A549 (cell line): ENCODE data around the gene TAAR8. TPM values are rescaled to one million over a fixed set of nuclear protein-coding genes. Genes with fewer than 3 reads are reported as not detected.

Experiments
- ATAC-seq, 2 experiments: fragments of 200-7000 bp in 1 of 2; fragments of >200 bp in 1 of 2; cut with Nextera tagmentation in 1 of 2; cut with Tn5 transposase in 1 of 2; 3 replicates each; pipeline versions ENCODE4 v1.8.0 to v1.9.1; 2018 to 2020; ENCODE audit warnings: mild to moderate bottlenecking in 1 of 2, moderate library complexity in 1 of 2
- CTCF ChIA-PET: fragments of 300-600 bp; sonication (Branson Sonifier 250); formaldehyde crosslinking; extraction: SDS; loops from one replicate; lab custom pipeline; 2021; ENCODE audit warnings: antibody characterized with exemption, inconsistent platforms; lab: Yijun Ruan, JAX
- POLR2A ChIA-PET: fragments of 350-600 bp; formaldehyde crosslinking; extraction: SDS; loops from one replicate; lab custom pipeline; 2021; ENCODE audit warnings: antibody characterized with exemption, inconsistent platforms; lab: Yijun Ruan, JAX
- DNase-seq, 2 experiments: peaks; one replicate each; pipeline versions ENCODE4 v3.0.0 to v3.0.0-alpha.2; 2011 to 2016; ENCODE audit warnings: low read depth in 1 of 2, low spot score in 1 of 2
- FAIRE-seq: peaks from 2 replicates; lab custom pipeline; 2011; peaks lifted over from hg19 to GRCh38; lab: Jason Lieb, UNC
- H3K27ac ChIP-seq, 2 experiments: fragments of >200 bp; sonication (Bioruptor Twin); formaldehyde crosslinking; 3 replicates each; pipeline ENCODE4 v1.5.1; 2016 to 2017
- H3K4me1 ChIP-seq: fragments of >200 bp; sonication (Bioruptor Twin); formaldehyde crosslinking; 3 replicates; pipeline ENCODE4 v1.6.1; 2016
- H3K4me2 ChIP-seq: fragments of >200 bp; sonication (Bioruptor Twin); formaldehyde crosslinking; 3 replicates; pipeline ENCODE4 v1.6.1; 2016
- H3K4me3 ChIP-seq: fragments of >200 bp; sonication (Bioruptor Twin); formaldehyde crosslinking; 3 replicates; pipeline ENCODE4 v1.5.1; 2016
- H3K9me3 ChIP-seq: fragments of >200 bp; sonication (Bioruptor Twin); formaldehyde crosslinking; 3 replicates; pipeline ENCODE4 v1.6.1; 2016
- BCL3 ChIP-seq: fragments of >200 bp; sonication (Bioruptor Twin); formaldehyde crosslinking; IDR thresholded peaks from 3 replicates; pipeline ENCODE4 v1.6.1; 2016
- CHD2 ChIP-seq: fragments of 150-350 bp; IDR thresholded peaks from 2 replicates; pipeline ENCODE4 v1.6.1; 2014; ENCODE audit warnings: low read length; ENCODE audit not compliant: partially characterized antibody
- EHF ChIP-seq: fragments of 250-450 bp; sonication (Bioruptor Pico); IDR thresholded peaks from 2 replicates; pipeline ENCODE4 v1.5.0; 2020; ENCODE audit warnings: mild to moderate bottlenecking
- EHMT2 ChIP-seq: fragments of 200-600 bp; sonication (generic); IDR thresholded peaks from 2 replicates; pipeline ENCODE4 v1.6.1; 2016; ENCODE audit warnings: antibody characterized with exemption, low read depth, mild to moderate bottlenecking, moderate library complexity
- ELK1 ChIP-seq: fragments of 150-350 bp; IDR thresholded peaks from 2 replicates; pipeline ENCODE4 v1.6.1; 2014; ENCODE audit warnings: low read depth, mild to moderate bottlenecking, low read length
- GATA3 ChIP-seq: IDR thresholded peaks from 2 replicates; pipeline ENCODE4 v1.6.1; 2012; ENCODE audit warnings: borderline replicate concordance
- HDAC2 ChIP-seq: fragments of 200-600 bp; sonication (generic); IDR thresholded peaks from 2 replicates; pipeline ENCODE4 v1.6.1; 2016
- HOXA7 ChIP-seq: fragments of 250-450 bp; sonication (Bioruptor Pico); IDR thresholded peaks from 2 replicates; pipeline ENCODE4 v1.5.0; 2020; ENCODE audit warnings: mild to moderate bottlenecking, moderate library complexity
- HOXB13 ChIP-seq: fragments of 250-450 bp; sonication (Bioruptor Pico); IDR thresholded peaks from 2 replicates; pipeline ENCODE4 v1.5.0; 2020; ENCODE audit warnings: low read depth, mild to moderate bottlenecking, moderate library complexity
- KDM5A ChIP-seq: fragments of 200-600 bp; sonication (generic); IDR thresholded peaks from 2 replicates; pipeline ENCODE4 v1.6.1; 2016; ENCODE audit warnings: antibody characterized with exemption, mild to moderate bottlenecking
- MAZ ChIP-seq: fragments of 150-350 bp; IDR thresholded peaks from 2 replicates; pipeline ENCODE4 v1.6.1; 2014; ENCODE audit warnings: antibody characterized with exemption, low read depth, low read length, borderline replicate concordance
- NFE2L2 ChIP-seq: fragments of 150-350 bp; conservative IDR thresholded peaks from 2 replicates; pipeline ENCODE4 v1.6.1; 2014; ENCODE audit warnings: low read length
- PBX3 ChIP-seq: IDR thresholded peaks from 2 replicates; pipeline ENCODE4 v1.6.1; 2012
- PHF8 ChIP-seq: fragments of 200-600 bp; sonication (generic); IDR thresholded peaks from 2 replicates; pipeline ENCODE4 v1.6.1; 2016; ENCODE audit warnings: low read depth, mild to moderate bottlenecking, antibody characterized with exemption, moderate library complexity, borderline replicate concordance
- POLR2A ChIP-seq: IDR thresholded peaks from 2 replicates; pipeline ENCODE4 v1.6.1; 2012; ENCODE audit warnings: mild to moderate bottlenecking, low read length
- RARB ChIP-seq: fragments of 250-450 bp; sonication (Bioruptor Pico); IDR thresholded peaks from 2 replicates; pipeline ENCODE4 v1.8.0; 2021; ENCODE audit warnings: mild to moderate bottlenecking, moderate library complexity
- RCOR1 ChIP-seq: fragments of 150-350 bp; IDR thresholded peaks from 2 replicates; pipeline ENCODE4 v1.6.1; 2014; ENCODE audit warnings: antibody characterized with exemption, low read length, low read depth
- RNF2 ChIP-seq: fragments of 200-600 bp; sonication (generic); IDR thresholded peaks from 2 replicates; pipeline ENCODE4 v1.6.1; 2016; ENCODE audit warnings: low read depth, mild to moderate bottlenecking, antibody characterized with exemption, moderate library complexity, borderline replicate concordance
- SMC3 ChIP-seq: fragments of >200 bp; sonication (Bioruptor Twin); formaldehyde crosslinking; IDR thresholded peaks from 3 replicates; pipeline ENCODE4 v1.6.1; 2018; ENCODE audit warnings: inconsistent platforms
- SREBF2 ChIP-seq: fragments of 450-650 bp; IDR thresholded peaks from 2 replicates; pipeline ENCODE4 v1.6.1; 2014; ENCODE audit warnings: mild to moderate bottlenecking, moderate library complexity
- ZFP36 ChIP-seq: fragments of 450-650 bp; IDR thresholded peaks from 2 replicates; pipeline ENCODE4 v1.6.1; 2014; ENCODE audit warnings: borderline replicate concordance; ENCODE audit not compliant: partially characterized antibody
- ZSCAN20 ChIP-seq: fragments of 250-450 bp; sonication (Bioruptor Pico); IDR thresholded peaks from 2 replicates; pipeline ENCODE4 v1.8.0; 2022; ENCODE audit warnings: mild to moderate bottlenecking, moderate library complexity
- WGBS: methylation state at CpG from one replicate; pipeline ENCODE4 v1.1.6; 2017; ENCODE audit errors: missing lambda C conversion rate; 5-methylcytosine and 5-hydroxymethylcytosine counted together
- polyA minus RNA-seq: library from RNA; depleted of rRNA, polyadenylated mRNA; stranded (reverse); fragments of >200 nt; gene quantifications from 2 replicates; pipeline ENCODE4 v1.2.3, GENCODE V29; 2011; rRNA and poly(A)+ RNA removed
- polyA plus RNA-seq, 4 experiments: library from polyadenylated mRNA; depleted of rRNA in 3 of 4; stranded (reverse); fragments of >200 nt; fragmentation: RNase III in 1 of 4; extraction: RNeasy Plus Mini Kit Qiagen cat#74134 plus additional on column Dnase treatment in 1 of 4; gene quantifications; 2 replicates in 3 of 4; 3 replicates in 1 of 4; pipeline ENCODE4 v1.2.3, GENCODE V29; 2011 to 2017
- TF ChIP-seq, protein P1 (sequence below): fragments of >200 bp; sonication (Bioruptor Twin); formaldehyde crosslinking; IDR thresholded peaks from 3 replicates; pipeline ENCODE4 v1.5.1; 2016
- TF ChIP-seq, protein P2 (sequence below): fragments of >200 bp; sonication (Bioruptor Twin); formaldehyde crosslinking; IDR thresholded peaks from 2 replicates; pipeline ENCODE4 v1.6.1; 2016

TAAR8 gene, protein sequence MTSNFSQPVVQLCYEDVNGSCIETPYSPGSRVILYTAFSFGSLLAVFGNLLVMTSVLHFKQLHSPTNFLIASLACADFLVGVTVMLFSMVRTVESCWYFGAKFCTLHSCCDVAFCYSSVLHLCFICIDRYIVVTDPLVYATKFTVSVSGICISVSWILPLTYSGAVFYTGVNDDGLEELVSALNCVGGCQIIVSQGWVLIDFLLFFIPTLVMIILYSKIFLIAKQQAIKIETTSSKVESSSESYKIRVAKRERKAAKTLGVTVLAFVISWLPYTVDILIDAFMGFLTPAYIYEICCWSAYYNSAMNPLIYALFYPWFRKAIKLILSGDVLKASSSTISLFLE
- polyA plus RNA-seq (2011; rRNA removed), result not detected in 2 replicates
- polyA plus RNA-seq (2012; cell fraction: cytosol; rRNA removed), result not detected in 2 replicates
- polyA plus RNA-seq (2012; cell fraction: nucleus; rRNA removed), result not detected in 2 replicates
- polyA plus RNA-seq (2017; fragmentation: RNase III; extraction: RNeasy Plus Mini Kit Qiagen cat#74134 plus additional on column Dnase treatment), result not detected in 3 replicates
- polyA minus RNA-seq, result not detected in 2 replicates

GRCh38 chr6:132552372-132552771 lies at the start of gene TAAR8:
TSS of gene TAAR8 (plus strand) at chr6:132552672. CDS start at chr6:132552693, 21 bp downstream.
- no peak for TF ChIP-seq GATA3
- TF ChIP-seq MAZ, result no peak
- TF ChIP-seq RNF2, result no peak
- no peak for TF ChIP-seq ZFP36
- TF ChIP-seq ZSCAN20, result no peak
- no peak for TF ChIP-seq BCL3
- TF ChIP-seq HDAC2, result no peak
- TF ChIP-seq PBX3, result no peak
- no peak for TF ChIP-seq EHF
- FAIRE-seq, result no peak
- no peak within 1 kb of the TSS for H3K4me3 ChIP-seq
- H3K4me2 ChIP-seq, result no peak within 1 kb of the TSS
- no peaks in the 10 kb centered on the region for H3K4me1 ChIP-seq
- H3K9me3 ChIP-seq, result no peaks in the 10 kb centered on the region
- H3K27ac ChIP-seq, result no peak within 1 kb of the TSS
- POLR2A ChIA-PET, result no interaction called here
- ATAC-seq, result no peak
- CTCF ChIA-PET, result interaction anchor here (1.5 kb wide), 1 partner anchor 22 kb away, joined by 3 read pairs; no protein-coding TSS in a partner anchor
- 69% methylated on average over 2 of the region's 2 CpGs for WGBS
- no peak for DNase-seq

- Histone ChIP-seq H3K9me3 (no peaks in the 10 kb centered on the region), H3K27ac (no peak overlapping the region), H3K4me1 (no peaks in the 10 kb centered on the region), H3K4me2 (no peak overlapping the region), H3K4me3 (no peak overlapping the region)
- ATAC-seq (no peak), FAIRE-seq (no peak), DNase-seq (no peak)
- CTCF ChIA-PET, result no interaction called here
- POLR2A ChIA-PET, result no interaction called here
- WGBS, result 86% methylated on average over 5 of the region's 5 CpGs
- TF ChIP-seq CHD2 (no peak), HOXB13 (no peak), GATA3 (no peak), RNF2 (no peak), KDM5A (no peak), POLR2A (no peak), SMC3 (no peak), NFE2L2 (no peak), HOXA7 (CRISPR knock-in tag) (no peak), RARB (CRISPR knock-in tag) (no peak), RCOR1 (no peak), ELK1 (no peak), SREBF2 (no peak), PHF8 (no peak), EHMT2 (no peak)
- TF ChIP-seq, protein P1, sequence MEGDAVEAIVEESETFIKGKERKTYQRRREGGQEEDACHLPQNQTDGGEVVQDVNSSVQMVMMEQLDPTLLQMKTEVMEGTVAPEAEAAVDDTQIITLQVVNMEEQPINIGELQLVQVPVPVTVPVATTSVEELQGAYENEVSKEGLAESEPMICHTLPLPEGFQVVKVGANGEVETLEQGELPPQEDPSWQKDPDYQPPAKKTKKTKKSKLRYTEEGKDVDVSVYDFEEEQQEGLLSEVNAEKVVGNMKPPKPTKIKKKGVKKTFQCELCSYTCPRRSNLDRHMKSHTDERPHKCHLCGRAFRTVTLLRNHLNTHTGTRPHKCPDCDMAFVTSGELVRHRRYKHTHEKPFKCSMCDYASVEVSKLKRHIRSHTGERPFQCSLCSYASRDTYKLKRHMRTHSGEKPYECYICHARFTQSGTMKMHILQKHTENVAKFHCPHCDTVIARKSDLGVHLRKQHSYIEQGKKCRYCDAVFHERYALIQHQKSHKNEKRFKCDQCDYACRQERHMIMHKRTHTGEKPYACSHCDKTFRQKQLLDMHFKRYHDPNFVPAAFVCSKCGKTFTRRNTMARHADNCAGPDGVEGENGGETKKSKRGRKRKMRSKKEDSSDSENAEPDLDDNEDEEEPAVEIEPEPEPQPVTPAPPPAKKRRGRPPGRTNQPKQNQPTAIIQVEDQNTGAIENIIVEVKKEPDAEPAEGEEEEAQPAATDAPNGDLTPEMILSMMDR, result no peak
- TF ChIP-seq, protein P2, sequence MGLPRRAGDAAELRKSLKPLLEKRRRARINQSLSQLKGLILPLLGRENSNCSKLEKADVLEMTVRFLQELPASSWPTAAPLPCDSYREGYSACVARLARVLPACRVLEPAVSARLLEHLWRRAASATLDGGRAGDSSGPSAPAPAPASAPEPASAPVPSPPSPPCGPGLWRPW, result no peak
These were observed 47.7 kb upstream of the TAAR8 start for GRCh38 chr6:132504757-132505156.
